T-helper 1 cell treated with Interleukin-12 subunit alpha and Interleukin-12 subunit beta and Interleukin-4 antibody, amounts not matched to agents 30 ng/mL and 1 ng/mL, for 36 hours (primary cell): ENCODE measurements around the gene BEAN1. TPM values are rescaled to one million over a fixed set of nuclear protein-coding genes. Genes with fewer than 3 reads are reported as not detected.
"Not testable (repeated sequence)": the region's sequence is repeated elsewhere in the genome, so short reads cannot be mapped to it uniquely, and the experiment has no call there.

Experiments used
- intact Hi-C: fragments of 100-400 bp; cut with micrococcal nuclease; formaldehyde crosslinking; loops from one replicate; pipeline ENCODE4 v1.15.1; 2024
- total RNA-seq: library from RNA; stranded (reverse); gene quantifications from 2 replicates; pipeline ENCODE4 v1.2.3, GENCODE V29; 2022

The BEAN1 gene
- total RNA-seq, 1 donor from 2014 or later = not detected

- intact Hi-C loops = no loop called here
Observed at GRCh38 chr16:66440271-66440802, 13.2 kb downstream of the BEAN1 start.

- intact Hi-C loops = no loop called here
Observed at GRCh38 chr16:66440970-66441369, 13.9 kb downstream of the BEAN1 start.

GRCh38 chr16:66441586-66442375, 14.7 kb downstream of the BEAN1 start:
- intact Hi-C loops = no loop called here

GRCh38 chr16:66442502-66443268, 15.6 kb downstream of the BEAN1 start:
- intact Hi-C loops = no loop called here

- intact Hi-C loops = no loop called here
Observed at GRCh38 chr16:66443269-66443652, 16.2 kb downstream of the BEAN1 start.

GRCh38 chr16:66444049-66444481, 17.0 kb downstream of the BEAN1 start:
- intact Hi-C loops = no loop called here

GRCh38 chr16:66446737-66447136, 19.6 kb downstream of the BEAN1 start:
- intact Hi-C loops = no loop called here

- intact Hi-C loops = no loop called here
Observed at GRCh38 chr16:66447491-66447890, 20.4 kb downstream of the BEAN1 start.

GRCh38 chr16:66451548-66451947, 24.5 kb downstream of the BEAN1 start:
- intact Hi-C loops = no loop called here

- intact Hi-C loops = not testable (repeated sequence)
Observed at GRCh38 chr16:66453230-66453629, 26.1 kb downstream of the BEAN1 start.

- intact Hi-C loops = no loop called here
Observed at GRCh38 chr16:66454751-66455150, 27.7 kb downstream of the BEAN1 start.

GRCh38 chr16:66455970-66456369, 28.9 kb downstream of the BEAN1 start:
- intact Hi-C loops = no loop called here

GRCh38 chr16:66457888-66458287, 30.8 kb downstream of the BEAN1 start:
- intact Hi-C loops = no loop called here

GRCh38 chr16:66458292-66458691, 31.2 kb downstream of the BEAN1 start:
- intact Hi-C loops = no loop called here

GRCh38 chr16:66458853-66459252, 31.8 kb downstream of the BEAN1 start:
- intact Hi-C loops = no loop called here

GRCh38 chr16:66459878-66460277, 32.8 kb downstream of the BEAN1 start:
- intact Hi-C loops = no loop called here

- intact Hi-C loops = no loop called here
Observed at GRCh38 chr16:66460703-66461102, 33.6 kb downstream of the BEAN1 start.

- intact Hi-C loops = no loop called here
Observed at GRCh38 chr16:66462912-66463311, 35.8 kb downstream of the BEAN1 start.

- intact Hi-C loops = not testable (repeated sequence)
Observed at GRCh38 chr16:66465946-66466345, 38.9 kb downstream of the BEAN1 start.

GRCh38 chr16:66466636-66467035, 39.5 kb downstream of the BEAN1 start:
- intact Hi-C loops = not testable (repeated sequence)

- intact Hi-C loops = no loop called here
Observed at GRCh38 chr16:66467611-66468010, 40.5 kb downstream of the BEAN1 start.

- intact Hi-C loops = no loop called here
Observed at GRCh38 chr16:66468321-66468965, 41.3 kb downstream of the BEAN1 start.
